ENCODE data around the gene SMAD7.

Gene SMAD7

GRCh38 chr18:48959921-48960920, 9.5 kb upstream of the SMAD7 start:
- peak; percentile 97 for DNase-seq

GRCh38 chr18:48959551-48959920, 8.8 kb upstream of the SMAD7 start:
- DNase-seq: no peak

DNA sequence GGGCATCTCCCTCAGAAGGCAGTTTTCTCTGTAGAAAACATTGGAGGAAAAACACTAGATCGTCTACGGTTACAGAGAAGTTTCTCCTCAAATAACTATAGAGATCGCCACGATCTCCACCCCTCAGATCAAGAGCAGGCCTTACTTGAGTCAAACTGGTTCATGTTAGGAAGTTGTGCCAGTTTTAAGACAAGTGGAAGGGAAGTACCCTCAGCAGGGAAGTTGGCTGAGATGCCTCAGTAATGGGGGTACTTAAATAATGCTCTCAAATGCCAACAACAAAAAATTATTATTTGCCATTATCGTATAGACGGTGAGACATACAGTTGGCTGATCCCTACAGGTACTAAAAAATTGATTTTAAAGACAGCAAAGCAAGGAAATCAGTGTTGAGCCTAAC, 8.2 kb upstream of the SMAD7 start:
- no peak for DNase-seq

GRCh38 chr18:48957616-48958015, 6.9 kb upstream of the SMAD7 start:
- no peak for DNase-seq

GRCh38 chr18:48957136-48957535, 6.4 kb upstream of the SMAD7 start:
- DNase-seq: no peak

DNA sequence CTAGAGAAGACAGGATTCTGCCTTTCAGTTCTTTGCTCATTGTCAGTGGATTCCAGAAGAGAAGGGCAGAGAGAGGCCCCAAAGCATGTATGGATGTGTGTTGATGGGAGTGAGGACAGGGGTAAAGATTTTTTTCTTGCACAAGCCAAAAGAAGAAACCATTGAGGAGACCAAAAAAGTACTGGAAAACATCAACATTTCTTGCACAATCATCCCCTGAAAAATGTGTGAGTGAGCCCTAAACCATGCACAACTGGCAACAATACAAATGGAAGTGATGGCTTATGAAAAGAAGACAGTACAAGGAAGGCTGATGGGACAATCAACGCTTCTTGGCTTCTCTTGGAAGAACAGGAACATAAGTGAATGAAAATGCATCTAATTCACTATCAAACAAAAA, 5.6 kb upstream of the SMAD7 start:
- DNase-seq: no peak

DNA sequence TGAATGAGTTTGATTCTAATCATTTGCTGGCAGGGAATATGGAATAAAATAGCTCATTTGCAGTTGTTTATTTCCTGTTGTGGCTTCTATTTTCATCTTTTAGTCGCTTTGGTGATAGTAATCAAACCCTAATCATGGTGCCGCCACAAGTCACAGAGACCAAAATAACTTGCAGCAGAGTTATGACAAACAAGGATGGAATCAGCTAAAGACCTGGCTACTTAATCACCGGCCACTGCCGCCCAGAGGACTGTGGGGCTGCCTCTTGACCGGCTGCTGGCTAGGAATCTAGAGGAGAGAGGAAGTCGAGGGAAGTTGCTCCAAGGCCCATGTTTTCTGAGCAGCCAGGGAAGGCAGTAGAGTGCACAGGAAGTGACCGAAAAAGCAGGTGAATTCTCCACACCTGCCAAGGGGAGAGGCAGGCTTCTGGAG, 5.1 kb upstream of the SMAD7 start:
- peak; percentile 29 for DNase-seq

- DNase-seq: no peak
These were observed 4.4 kb upstream of the SMAD7 start for GRCh38 chr18:48954886-48955819.

DNA sequence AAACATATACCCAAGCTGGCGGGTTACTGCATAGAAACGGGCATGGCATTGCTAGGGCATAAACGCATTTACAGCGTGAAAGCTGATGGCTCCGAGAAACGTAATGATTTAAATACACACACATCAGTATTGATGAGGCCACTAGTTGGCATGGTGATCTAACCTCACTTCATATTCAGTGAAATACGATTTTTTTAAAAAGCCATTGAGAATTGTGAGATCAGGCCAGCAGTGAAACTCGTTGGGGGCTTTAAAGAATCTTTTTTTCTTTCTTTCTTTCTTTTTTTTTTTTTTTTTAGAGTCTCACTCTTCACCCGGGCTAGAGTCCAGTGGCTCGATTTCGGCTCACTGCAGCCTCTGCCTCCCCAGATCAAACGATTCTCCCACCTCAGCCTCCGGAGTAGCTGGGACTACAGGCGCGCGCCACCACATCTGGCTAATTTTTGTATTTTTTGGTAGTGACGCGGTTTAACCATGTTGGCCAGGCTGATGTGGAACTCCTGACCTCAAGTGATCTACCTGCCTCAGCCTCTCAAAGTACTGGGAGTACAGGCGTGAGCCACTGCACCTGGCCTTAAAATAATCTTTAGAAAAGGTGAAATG, 2.4 kb upstream of the SMAD7 start:
- DNase-seq: no peak

DNA sequence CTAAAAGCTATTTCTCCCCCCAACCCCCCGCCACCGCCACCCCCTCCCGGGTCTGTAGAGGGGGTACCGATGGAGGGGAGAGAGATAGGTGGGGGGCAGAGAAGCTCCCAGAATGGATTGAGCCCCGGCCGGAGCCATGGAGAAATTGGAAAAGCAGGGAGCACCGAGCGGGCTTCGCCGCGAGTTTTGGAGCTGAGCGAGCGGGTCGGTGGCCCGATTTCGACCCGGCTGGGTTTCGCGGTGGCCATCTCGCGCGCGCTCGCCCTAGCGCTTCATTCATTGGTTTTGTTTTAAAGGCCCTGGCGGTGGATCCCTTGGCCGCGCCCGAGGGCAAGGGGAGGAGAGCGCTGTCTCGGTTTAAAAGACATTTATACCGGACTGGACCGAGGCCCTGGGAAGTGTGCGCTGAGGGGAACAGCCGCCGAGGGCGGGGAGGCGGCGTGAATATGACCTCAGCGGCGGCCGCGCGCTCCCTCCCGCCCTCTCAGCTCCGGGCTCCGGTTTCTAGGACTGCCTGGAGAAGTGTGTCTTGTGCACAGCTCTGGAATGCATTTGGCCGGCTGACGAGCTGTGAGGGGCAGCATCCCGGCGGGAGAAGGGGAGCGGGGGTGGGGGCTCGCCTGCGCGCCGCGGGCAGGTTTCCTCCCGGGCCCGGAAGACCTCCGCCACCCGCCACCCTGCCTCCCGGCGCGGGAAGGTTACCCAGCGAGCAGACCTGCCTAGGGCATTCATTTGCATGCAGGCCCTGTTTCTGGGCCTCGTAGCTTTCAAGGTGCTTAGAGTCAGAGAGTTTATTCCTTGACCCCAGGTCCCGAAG, 1.7 kb upstream of the SMAD7 start:
- DNase-seq: peak; percentile 96

GRCh38 chr18:48951448-48952286, 902 bp upstream of the SMAD7 start:
- DNase-seq: peak; percentile 97

DNA sequence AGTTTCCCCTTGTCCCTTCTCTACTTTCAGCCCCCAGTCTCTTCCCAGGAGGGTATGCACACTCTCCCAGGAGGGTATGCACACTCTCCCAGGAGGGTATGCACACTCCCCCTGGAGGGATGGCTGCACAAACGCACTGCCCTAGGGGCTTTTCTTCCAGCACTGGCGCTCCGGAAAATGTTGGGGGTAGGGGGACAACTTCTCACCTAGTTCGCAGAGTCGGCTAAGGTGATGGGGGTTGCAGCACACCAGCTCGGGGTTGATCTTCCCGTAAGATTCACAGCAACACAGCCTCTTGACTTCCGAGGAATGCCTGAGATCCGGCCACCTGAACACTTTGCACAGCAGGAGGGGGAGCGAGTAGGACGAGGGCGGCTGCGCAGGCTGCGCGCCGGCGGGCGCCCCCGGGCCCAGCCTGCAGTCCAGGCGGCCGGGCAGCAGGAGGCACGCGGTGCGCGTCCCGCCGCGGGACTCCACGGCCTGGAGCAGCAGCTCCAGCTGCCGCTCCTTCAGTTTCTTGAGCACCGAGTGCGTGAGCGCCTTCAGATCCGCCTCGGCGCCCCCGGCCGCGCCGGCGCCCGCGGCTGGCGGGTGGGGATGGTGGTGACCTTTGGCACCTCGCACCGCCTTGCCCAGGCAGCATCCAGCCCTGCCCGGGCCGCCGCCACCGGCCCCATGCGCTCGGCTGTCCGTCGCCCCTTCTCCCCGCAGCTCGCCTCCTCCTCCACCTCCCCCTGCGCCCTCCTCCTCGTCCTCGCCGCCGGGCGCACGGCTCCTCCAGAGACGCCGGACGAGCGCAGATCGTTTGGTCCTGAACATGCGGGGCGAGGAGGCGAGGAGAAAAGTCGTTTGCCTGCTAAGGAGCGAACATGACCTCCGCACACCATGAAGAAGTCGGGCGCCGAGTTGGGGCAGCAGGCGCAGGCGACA, 894 bp downstream of the SMAD7 start:
- DNase-seq: peak; percentile 85

GRCh38 chr18:48949050-48949605, 1.6 kb downstream of the SMAD7 start:
- DNase-seq: peak; percentile 59

GRCh38 chr18:48948112-48949049, 2.4 kb downstream of the SMAD7 start:
- peak; percentile 90 for DNase-seq

DNA sequence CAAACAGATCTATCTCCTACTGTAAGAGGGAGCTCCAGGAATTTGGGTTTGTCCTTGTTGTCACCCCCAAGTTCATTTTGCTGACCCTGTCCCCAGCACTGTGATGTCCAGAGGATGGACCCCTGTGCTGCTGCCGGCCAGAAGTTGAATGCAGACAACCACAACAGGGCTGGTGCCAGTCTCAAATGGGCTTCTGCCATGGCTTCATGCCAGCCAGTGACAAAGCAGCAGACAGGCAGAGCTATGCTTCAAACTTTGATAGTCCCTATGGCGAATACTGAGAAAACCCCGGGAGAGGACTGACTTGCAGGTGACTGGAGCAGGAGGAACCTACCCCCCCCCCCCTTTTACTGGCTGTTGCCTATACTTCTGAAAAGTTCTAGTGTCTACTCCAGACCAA, 3.2 kb downstream of the SMAD7 start:
- DNase-seq: no peak

- no peak for DNase-seq
These were observed 3.7 kb downstream of the SMAD7 start for GRCh38 chr18:48947092-48947491.

- peak; percentile 85 for DNase-seq
These were observed 4.4 kb downstream of the SMAD7 start for GRCh38 chr18:48946329-48946835.

- no peak for DNase-seq
These were observed 4.9 kb downstream of the SMAD7 start for GRCh38 chr18:48945953-48946217.

DNA sequence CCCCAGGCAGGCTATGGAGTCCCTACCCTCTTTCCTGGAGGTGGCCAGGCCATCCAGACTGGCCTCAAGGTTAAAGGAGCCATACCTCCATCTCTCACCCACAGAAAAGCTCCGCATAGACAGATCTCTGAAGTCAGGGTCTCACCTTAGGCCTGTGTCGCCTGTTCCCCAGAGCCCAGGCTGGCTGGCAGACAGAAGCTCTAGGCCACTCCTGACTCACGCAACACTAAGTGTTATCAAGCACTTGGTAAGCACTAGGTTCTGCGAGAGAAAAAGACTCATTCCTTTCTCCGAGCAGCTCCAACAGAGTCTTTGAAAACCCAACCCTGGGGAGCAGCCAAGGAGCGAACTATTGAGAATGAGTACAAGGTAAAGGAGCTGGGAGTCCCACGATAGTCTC, 6.1 kb downstream of the SMAD7 start:
- no peak for DNase-seq
